Astrocyte (in vitro differentiated cells and primary cell): ENCODE results near the gene TPD52L1.

Source experiments
- EZH2 ChIP-seq: IDR thresholded peaks from 2 replicates; pipeline ENCODE4 v1.6.1; 2012; ENCODE audit warnings: mild to moderate bottlenecking, low read length, inconsistent platforms; ENCODE audit not compliant: insufficient read depth
- TF ChIP-seq, protein P1 (sequence below): IDR thresholded peaks from 2 replicates; pipeline ENCODE4 v1.5.1; 2011; ENCODE audit warnings: low read depth, mild to moderate bottlenecking, inconsistent platforms, low read length, moderate library complexity; ENCODE audit not compliant: insufficient read depth

DNA sequence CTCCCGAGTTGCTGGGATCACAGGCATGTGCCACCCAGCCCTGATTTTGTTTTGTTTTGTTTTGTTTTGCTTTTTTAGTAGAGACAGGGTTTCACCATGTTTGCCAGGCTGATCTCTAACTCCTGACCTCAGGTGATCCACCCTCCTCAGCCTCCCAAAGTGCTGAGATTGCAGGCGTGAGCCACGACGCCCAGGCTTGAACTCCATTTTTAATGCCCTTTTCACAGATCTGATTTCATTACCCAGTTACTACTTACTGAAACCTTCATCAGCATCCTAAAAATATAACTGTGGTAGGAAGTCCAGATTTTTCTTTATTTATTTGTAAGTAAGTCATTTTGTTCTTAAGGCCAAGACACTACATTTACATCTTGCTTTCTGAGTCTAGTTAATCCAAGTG is 84.2 kb downstream of the TPD52L1 start:
- TF ChIP-seq, protein P1, sequence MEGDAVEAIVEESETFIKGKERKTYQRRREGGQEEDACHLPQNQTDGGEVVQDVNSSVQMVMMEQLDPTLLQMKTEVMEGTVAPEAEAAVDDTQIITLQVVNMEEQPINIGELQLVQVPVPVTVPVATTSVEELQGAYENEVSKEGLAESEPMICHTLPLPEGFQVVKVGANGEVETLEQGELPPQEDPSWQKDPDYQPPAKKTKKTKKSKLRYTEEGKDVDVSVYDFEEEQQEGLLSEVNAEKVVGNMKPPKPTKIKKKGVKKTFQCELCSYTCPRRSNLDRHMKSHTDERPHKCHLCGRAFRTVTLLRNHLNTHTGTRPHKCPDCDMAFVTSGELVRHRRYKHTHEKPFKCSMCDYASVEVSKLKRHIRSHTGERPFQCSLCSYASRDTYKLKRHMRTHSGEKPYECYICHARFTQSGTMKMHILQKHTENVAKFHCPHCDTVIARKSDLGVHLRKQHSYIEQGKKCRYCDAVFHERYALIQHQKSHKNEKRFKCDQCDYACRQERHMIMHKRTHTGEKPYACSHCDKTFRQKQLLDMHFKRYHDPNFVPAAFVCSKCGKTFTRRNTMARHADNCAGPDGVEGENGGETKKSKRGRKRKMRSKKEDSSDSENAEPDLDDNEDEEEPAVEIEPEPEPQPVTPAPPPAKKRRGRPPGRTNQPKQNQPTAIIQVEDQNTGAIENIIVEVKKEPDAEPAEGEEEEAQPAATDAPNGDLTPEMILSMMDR = no peak
- TF ChIP-seq EZH2 = no peak
